Esophagus muscularis mucosa (tissue), 4 donors: ENCODE measurements around the gene USP22.

Experiments used
- CTCF ChIP-seq, 3 experiments: fragments of 200-600 bp in 2 of 3; fragments of 450-650 bp in 1 of 3; sonication (generic) in 2 of 3; IDR thresholded peaks; one replicate each; pipeline ENCODE4 v1.5.1; 2017 to 2019; ENCODE audit warnings: antibody characterized with exemption in 3 of 3, mild to moderate bottlenecking in 2 of 3, moderate library complexity in 1 of 3
- EP300 ChIP-seq: sonication (generic); formaldehyde crosslinking; IDR thresholded peaks from one replicate; pipeline ENCODE4 v1.6.1; 2017; ENCODE audit warnings: antibody characterized with exemption
- POLR2A ChIP-seq: fragments of 450-650 bp; IDR thresholded peaks from one replicate; pipeline ENCODE4 v1.6.1; 2017; ENCODE audit warnings: antibody characterized with exemption, moderate library complexity, mild to moderate bottlenecking, low read depth

- TF ChIP-seq POLR2A (no peak), CTCF (IDR thresholded peaks at IDR 0.05) (no peak), EP300 (no peak)
These were observed 46.3 kb upstream of the USP22 start for GRCh38 chr17:21089145-21089544.
